ENCODE measurements around the gene CD2AP.
"Not testable (repeated sequence)": the region's sequence is repeated elsewhere in the genome, so short reads cannot be mapped to it uniquely, and the experiment has no call there.

The CD2AP gene

GRCh38 chr6:47477497-47478232 lies at the start of gene CD2AP:
Gene CD2AP, plus strand, starts transcription at chr6:47477789. Its CDS starts 456 bp downstream, at chr6:47478245.
- DNase-seq = no peak

- DNase-seq = no peak
Observed at GRCh38 chr6:47428288-47428687, 49.3 kb upstream of the CD2AP start.

GRCh38 chr6:47428746-47429664 lies 48.6 kb upstream of the CD2AP start:
- DNase-seq = no peak

- no peak for DNase-seq
Observed at GRCh38 chr6:47434372-47435253, 43.0 kb upstream of the CD2AP start.

GRCh38 chr6:47435254-47435612 lies 42.4 kb upstream of the CD2AP start:
- DNase-seq = no peak

- DNase-seq = no peak
Observed at GRCh38 chr6:47437592-47437991, 40.0 kb upstream of the CD2AP start.

- DNase-seq = no peak
Observed at GRCh38 chr6:47438481-47439347, 38.9 kb upstream of the CD2AP start.

- no peak for DNase-seq
Observed at GRCh38 chr6:47439348-47439668, 38.3 kb upstream of the CD2AP start.

GRCh38 chr6:47440719-47441118 lies 36.9 kb upstream of the CD2AP start:
- DNase-seq = no peak

GRCh38 chr6:47444964-47445363 lies 32.6 kb upstream of the CD2AP start:
- not testable (repeated sequence) for DNase-seq

- no peak for DNase-seq
Observed at GRCh38 chr6:47446669-47447330, 30.8 kb upstream of the CD2AP start.

- DNase-seq = no peak
Observed at GRCh38 chr6:47447722-47448121, 29.9 kb upstream of the CD2AP start.

- DNase-seq = no peak
Observed at GRCh38 chr6:47451162-47451561, 26.4 kb upstream of the CD2AP start.

GRCh38 chr6:47452899-47453298 lies 24.7 kb upstream of the CD2AP start:
- no peak for DNase-seq

- DNase-seq = no peak
Observed at GRCh38 chr6:47453372-47453936, 24.1 kb upstream of the CD2AP start.

- DNase-seq = no peak
Observed at GRCh38 chr6:47454713-47455396, 22.7 kb upstream of the CD2AP start.

- DNase-seq = no peak
Observed at GRCh38 chr6:47455533-47456209, 21.9 kb upstream of the CD2AP start.

- no peak for DNase-seq
Observed at GRCh38 chr6:47456536-47456975, 21.0 kb upstream of the CD2AP start.

- no peak for DNase-seq
Observed at GRCh38 chr6:47457370-47457769, 20.2 kb upstream of the CD2AP start.

GRCh38 chr6:47464052-47464451 lies 13.5 kb upstream of the CD2AP start:
- no peak for DNase-seq

Data from SIG-M5 (cell line).